ENCODE measurements around the gene TBX15.

GRCh38 chr1:118993700-118994026 lies 5.5 kb upstream of the TBX15 start:
- TF ChIP-seq SIN3A (IDR thresholded peaks at IDR 0.05; ENCODE audit: borderline replicate concordance, insufficient read depth, low read depth, low read length) = no peak
- no peak for TF ChIP-seq CTCF (IDR thresholded peaks at IDR 0.05)
